SK-N-SH (cell line): Measurements from ENCODE around the gene SURF6. TPM values are rescaled to one million over a fixed set of nuclear protein-coding genes. Genes with fewer than 3 reads are reported as not detected.

Experiments used
- CTCF ChIA-PET: fragments of 300-600, 350-600 bp; formaldehyde crosslinking; extraction: SDS; loops from one replicate; lab custom pipeline; 2021; lab: Yijun Ruan, JAX
- POLR2A ChIA-PET: fragments of 350-600 bp; sonication (Branson Sonifier 250); formaldehyde crosslinking; extraction: SDS; loops from one replicate; lab custom pipeline; 2020; ENCODE audit warnings: antibody characterized with exemption, inconsistent platforms; lab: Yijun Ruan, JAX
- DNase-seq: peaks from one replicate; pipeline ENCODE4 v3.0.0; 2012
- H2AFZ ChIP-seq: fragments of 200-600 bp; sonication (generic); 2 replicates; pipeline ENCODE4 v1.8.1; 2016; ENCODE audit warnings: antibody characterized with exemption, mild to moderate bottlenecking, low read depth
- H3F3A ChIP-seq: fragments of 200-600 bp; sonication (generic); replicated peaks from 2 replicates; pipeline ENCODE3; 2016; ENCODE audit warnings: antibody characterized with exemption, mild to moderate bottlenecking; ENCODE audit not compliant: insufficient read depth
- H3K27ac ChIP-seq, 2 experiments: fragments of 200-500 bp in 1 of 2; fragments of 200-600 bp in 1 of 2; sonication (Bioruptor generic) in 1 of 2; sonication (generic), shearing (Covaris generic) in 1 of 2; 2 replicates each; pipeline versions ENCODE4 v1.5.1 to v1.6.1; 2014 to 2016; ENCODE audit warnings: low read depth in 2 of 2, inconsistent platforms in 1 of 2, low read length in 1 of 2, mild to moderate bottlenecking in 1 of 2, mixed read lengths in 1 of 2
- H3K27me3 ChIP-seq: fragments of 200-600 bp; sonication (generic), shearing (Covaris generic); 2 replicates; pipeline ENCODE4 v1.6.1; 2016; ENCODE audit warnings: mixed run types; ENCODE audit not compliant: insufficient read depth
- H3K36me3 ChIP-seq, 2 experiments: fragments of 200-500 bp in 1 of 2; fragments of 200-600 bp in 1 of 2; sonication (Bioruptor generic) in 1 of 2; sonication (generic) in 1 of 2; replicated peaks in 1 of 2; 2 replicates each; pipeline versions ENCODE3 to v1.5.1; 2014 to 2016; ENCODE audit warnings: low read length in 1 of 2, mild to moderate bottlenecking in 1 of 2; ENCODE audit not compliant: insufficient read depth in 2 of 2, control insufficient read depth in 1 of 2
- H3K4me1 ChIP-seq, 2 experiments: fragments of 200-500 bp in 1 of 2; fragments of 200-600 bp in 1 of 2; sonication (Bioruptor generic) in 1 of 2; sonication (generic), shearing (Covaris generic) in 1 of 2; 2 replicates each; pipeline versions ENCODE4 v1.5.1 to v1.6.1; 2014 to 2016; ENCODE audit warnings: low read depth in 1 of 2, low read length in 1 of 2, mixed run types in 1 of 2; ENCODE audit not compliant: insufficient read depth in 2 of 2, control insufficient read depth in 1 of 2
- H3K4me2 ChIP-seq: fragments of 200-600 bp; sonication (generic), shearing (Covaris generic); 2 replicates; pipeline ENCODE4 v1.6.1; 2017; ENCODE audit warnings: mixed run types
- H3K4me3 ChIP-seq, 2 experiments: fragments of 200-500 bp in 1 of 2; fragments of 200-600 bp in 1 of 2; sonication (Bioruptor generic) in 1 of 2; sonication (generic), shearing (Covaris generic) in 1 of 2; 2 replicates each; pipeline versions ENCODE4 v1.5.1 to v1.8.1; 2014 to 2016; ENCODE audit warnings: low read depth in 2 of 2, inconsistent platforms in 1 of 2, low read length in 1 of 2, mild to moderate bottlenecking in 1 of 2, mixed read lengths in 1 of 2, moderate library complexity in 1 of 2
- H3K79me2 ChIP-seq: fragments of 200-600 bp; sonication (generic); 2 replicates; pipeline ENCODE4 v1.8.1; 2017; ENCODE audit warnings: mild to moderate bottlenecking; ENCODE audit not compliant: insufficient read depth
- H3K9ac ChIP-seq: fragments of 200-600 bp; sonication (generic); 2 replicates; pipeline ENCODE4 v1.6.1; 2017; ENCODE audit warnings: mixed run types
- H3K9me2 ChIP-seq: fragments of 200-600 bp; sonication (generic); 2 replicates; pipeline ENCODE4 v1.6.1; 2017; ENCODE audit warnings: mixed run types
- H3K9me3 ChIP-seq: fragments of 200-600 bp; sonication (generic); 2 replicates; pipeline ENCODE4 v1.6.1; 2017; ENCODE audit warnings: mixed run types, mild to moderate bottlenecking, moderate library complexity
- H4K20me1 ChIP-seq: fragments of 200-600 bp; sonication (generic); 2 replicates; pipeline ENCODE4 v1.6.1; 2017; ENCODE audit warnings: mild to moderate bottlenecking, mixed run types; ENCODE audit not compliant: insufficient read depth
- CHD2 ChIP-seq: fragments of 150-350 bp; IDR thresholded peaks from 2 replicates; pipeline ENCODE4 v1.6.1; 2018; ENCODE audit warnings: low read length; ENCODE audit not compliant: partially characterized antibody
- FOSL2 ChIP-seq: IDR thresholded peaks from 2 replicates; pipeline ENCODE4 v1.4.0; 2012; ENCODE audit warnings: low read depth, mild to moderate bottlenecking, moderate library complexity, borderline replicate concordance
- FOXJ3 ChIP-seq: sonication (generic); formaldehyde crosslinking; IDR thresholded peaks from 2 replicates; pipeline ENCODE4 v1.5.1; 2020; ENCODE audit warnings: mild to moderate bottlenecking, missing genetic modification reagents
- FOXM1 ChIP-seq: IDR thresholded peaks from 2 replicates; pipeline ENCODE4 v1.4.0; 2012; ENCODE audit warnings: low read depth, mild to moderate bottlenecking
- GABPA ChIP-seq: IDR thresholded peaks from 2 replicates; pipeline ENCODE4 v1.4.0; 2012; ENCODE audit warnings: low read depth, mild to moderate bottlenecking
- GATA2 ChIP-seq: sonication (generic); formaldehyde crosslinking; IDR thresholded peaks from 2 replicates; pipeline ENCODE4 v1.5.0; 2020; ENCODE audit warnings: mild to moderate bottlenecking, missing genetic modification reagents
- IRF3 ChIP-seq: fragments of 150-350 bp; IDR thresholded peaks from 2 replicates; pipeline ENCODE4 v1.6.1; 2016; ENCODE audit warnings: mild to moderate bottlenecking, low read depth, low read length
- JUND ChIP-seq: IDR thresholded peaks from 2 replicates; pipeline ENCODE4 v1.4.0; 2012
- MXI1 ChIP-seq: IDR thresholded peaks from 2 replicates; pipeline ENCODE4 v1.6.1; 2012; ENCODE audit warnings: mild to moderate bottlenecking, low read depth, low read length, improper control_type of control experiment
- NFIC ChIP-seq: IDR thresholded peaks from 2 replicates; pipeline ENCODE4 v1.4.0; 2012; ENCODE audit warnings: borderline replicate concordance
- NRF1 ChIP-seq: IDR thresholded peaks from 2 replicates; pipeline ENCODE4 v1.6.1; 2012; ENCODE audit warnings: low read depth, mild to moderate bottlenecking, low read length
- POLR2AphosphoS5 ChIP-seq: IDR thresholded peaks from 2 replicates; pipeline ENCODE4 v1.6.1; 2012; ENCODE audit warnings: low read depth, low read length
- RAD21 ChIP-seq: IDR thresholded peaks from 2 replicates; pipeline ENCODE4 v1.6.1; 2012; ENCODE audit warnings: mild to moderate bottlenecking, low read length
- RCOR1 ChIP-seq: fragments of 150-350 bp; IDR thresholded peaks from 2 replicates; pipeline ENCODE4 v1.6.1; 2017; ENCODE audit warnings: antibody characterized with exemption, low read length
- RFX5 ChIP-seq: IDR thresholded peaks from 2 replicates; pipeline ENCODE4 v1.6.1; 2012; ENCODE audit warnings: mild to moderate bottlenecking, improper control_type of control experiment, low read length
- RXRA ChIP-seq: IDR thresholded peaks from 2 replicates; pipeline ENCODE4 v1.4.0; 2012; ENCODE audit warnings: low read depth, mild to moderate bottlenecking, borderline replicate concordance
- SIN3A ChIP-seq: IDR thresholded peaks from 2 replicates; pipeline ENCODE4 v1.6.1; 2012; ENCODE audit warnings: low read depth, mild to moderate bottlenecking, low read length, moderate library complexity, borderline replicate concordance
- SMC3 ChIP-seq: IDR thresholded peaks from 2 replicates; pipeline ENCODE4 v1.6.1; 2012; ENCODE audit warnings: low read depth, low read length, improper control_type of control experiment
- TAF1 ChIP-seq: IDR thresholded peaks from 2 replicates; pipeline ENCODE4 v1.6.1; 2012; ENCODE audit warnings: low read depth, mild to moderate bottlenecking, low read length, moderate library complexity, borderline replicate concordance
- TCF12 ChIP-seq: IDR thresholded peaks from 2 replicates; pipeline ENCODE4 v1.4.0; 2012
- TEAD4 ChIP-seq: IDR thresholded peaks from 2 replicates; pipeline ENCODE4 v1.4.0; 2012; ENCODE audit warnings: mild to moderate bottlenecking, borderline replicate concordance; ENCODE audit not compliant: insufficient read depth
- USF1 ChIP-seq: IDR thresholded peaks from 2 replicates; pipeline ENCODE4 v1.4.0; 2012; ENCODE audit warnings: low read depth, borderline replicate concordance
- WGBS: methylation state at CpG from one replicate; pipeline ENCODE4 v1.1.6; 2017; ENCODE audit warnings: low lambda C conversion rate; 5-methylcytosine and 5-hydroxymethylcytosine counted together
- polyA plus RNA-seq, 3 experiments: library from polyadenylated mRNA; depleted of rRNA; stranded (reverse); fragments of >200 nt; gene quantifications; 2 replicates each; pipeline ENCODE4 v1.2.3, GENCODE V29; 2012
- TF ChIP-seq, protein P1 (sequence below): IDR thresholded peaks from 2 replicates; pipeline ENCODE4 v1.4.0; 2012; ENCODE audit warnings: low read depth
- TF ChIP-seq, protein P2 (sequence below): IDR thresholded peaks from 2 replicates; pipeline ENCODE4 v1.4.0; 2012; ENCODE audit warnings: low read depth, borderline replicate concordance

Gene SURF6
- polyA plus RNA-seq (2012; rRNA removed): 42.1 and 44.5 TPM in 2 replicates
- 27.6 and 38.9 TPM in 2 replicates for polyA plus RNA-seq (2012; cell fraction: cytosol; rRNA removed)
- 65.1 and 79.4 TPM in 2 replicates for polyA plus RNA-seq (2012; cell fraction: nucleus; rRNA removed)

- no peaks in the 10 kb centered on the region for H3K9me2 ChIP-seq
- H3F3A ChIP-seq: peaks cover 7% of the 10 kb centered on the region
- CTCF ChIA-PET: interaction anchor here (0.9 to 4.8 kb wide), 2 partner anchors 149 to 157 kb away, joined by 3 to 33 read pairs; no protein-coding TSS in a partner anchor
- peak within 1 kb of the TSS; percentile 70 to 100 for H3K4me3 ChIP-seq
- peak within 1 kb of the TSS; percentile 67 to 76 for H3K27ac ChIP-seq
- peaks cover 27% of the 10 kb centered on the region for H3K79me2 ChIP-seq
- H3K4me2 ChIP-seq: peak within 1 kb of the TSS; percentile 89
- 14% methylated on average over 22 of the region's 70 CpGs for WGBS
- H3K9ac ChIP-seq: peak within 1 kb of the TSS; percentile 85
- peaks cover 32 to 58% of the 10 kb centered on the region in 2 experiments for H3K36me3 ChIP-seq
- H3K4me1 ChIP-seq: peaks cover 8 to 15% of the 10 kb centered on the region in 2 experiments; a peak in 1 of 4 replicates
- H3K27me3 ChIP-seq: no peaks in the 10 kb centered on the region
- 0 out of 2 replicates have a peak, but pooled peaks cover 8% of the 10 kb centered on the region for H4K20me1 ChIP-seq
- H3K9me3 ChIP-seq: no peaks in the 10 kb centered on the region
- peak within 1 kb of the TSS; percentile 93 for H2AFZ ChIP-seq
- POLR2A ChIA-PET: interaction anchor here (0.6 to 3.8 kb wide), 2 partner anchors 12 to 628 kb away, joined by 5 to 16 read pairs; partner anchors contain the start of genes MED22 and RPL7A
- peak; percentile 96 for DNase-seq
- TF ChIP-seq FOXM1 (no peak), FOSL2 (no peak), SIN3A (peak; percentile 94), RFX5 (no peak), GATA2 (CRISPR knock-in tag) (no peak), SMC3 (no peak), RXRA (no peak), CHD2 (peak; percentile 91), FOXJ3 (CRISPR knock-in tag) (peak; percentile 55; the same call in 1 of the 2 replicates), NRF1 (peak; percentile 52; the same call in 1 of the 2 replicates), NFIC (no peak; the same call in 1 of the 2 replicates), JUND (no peak), TCF12 (no peak; the same call in 1 of the 2 replicates), RAD21 (no peak), POLR2AphosphoS5 (peak; percentile 88), IRF3 (no peak), TEAD4 (no peak), USF1 (no peak), GABPA (peak; percentile 92), TAF1 (peak; percentile 83; the same call in 1 of the 2 replicates), RCOR1 (peak; percentile 40; the same call in 1 of the 2 replicates), MXI1 (peak; percentile 96)
- TF ChIP-seq, protein P1, sequence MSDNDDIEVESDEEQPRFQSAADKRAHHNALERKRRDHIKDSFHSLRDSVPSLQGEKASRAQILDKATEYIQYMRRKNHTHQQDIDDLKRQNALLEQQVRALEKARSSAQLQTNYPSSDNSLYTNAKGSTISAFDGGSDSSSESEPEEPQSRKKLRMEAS: peak; percentile 96
- TF ChIP-seq, protein P2, sequence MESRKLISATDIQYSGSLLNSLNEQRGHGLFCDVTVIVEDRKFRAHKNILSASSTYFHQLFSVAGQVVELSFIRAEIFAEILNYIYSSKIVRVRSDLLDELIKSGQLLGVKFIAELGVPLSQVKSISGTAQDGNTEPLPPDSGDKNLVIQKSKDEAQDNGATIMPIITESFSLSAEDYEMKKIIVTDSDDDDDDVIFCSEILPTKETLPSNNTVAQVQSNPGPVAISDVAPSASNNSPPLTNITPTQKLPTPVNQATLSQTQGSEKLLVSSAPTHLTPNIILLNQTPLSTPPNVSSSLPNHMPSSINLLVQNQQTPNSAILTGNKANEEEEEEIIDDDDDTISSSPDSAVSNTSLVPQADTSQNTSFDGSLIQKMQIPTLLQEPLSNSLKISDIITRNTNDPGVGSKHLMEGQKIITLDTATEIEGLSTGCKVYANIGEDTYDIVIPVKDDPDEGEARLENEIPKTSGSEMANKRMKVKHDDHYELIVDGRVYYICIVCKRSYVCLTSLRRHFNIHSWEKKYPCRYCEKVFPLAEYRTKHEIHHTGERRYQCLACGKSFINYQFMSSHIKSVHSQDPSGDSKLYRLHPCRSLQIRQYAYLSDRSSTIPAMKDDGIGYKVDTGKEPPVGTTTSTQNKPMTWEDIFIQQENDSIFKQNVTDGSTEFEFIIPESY: peak; percentile 80; the same call in 1 of the 2 replicates
Measured at GRCh38 chr9:133335924-133336811, at the start of gene SURF6. TSS of gene SURF6 (minus strand) at chr9:133336188. CDS start at chr9:133336132, 56 bp downstream.
